ENCODE data around the gene C2CD3.

The C2CD3 gene

DNA sequence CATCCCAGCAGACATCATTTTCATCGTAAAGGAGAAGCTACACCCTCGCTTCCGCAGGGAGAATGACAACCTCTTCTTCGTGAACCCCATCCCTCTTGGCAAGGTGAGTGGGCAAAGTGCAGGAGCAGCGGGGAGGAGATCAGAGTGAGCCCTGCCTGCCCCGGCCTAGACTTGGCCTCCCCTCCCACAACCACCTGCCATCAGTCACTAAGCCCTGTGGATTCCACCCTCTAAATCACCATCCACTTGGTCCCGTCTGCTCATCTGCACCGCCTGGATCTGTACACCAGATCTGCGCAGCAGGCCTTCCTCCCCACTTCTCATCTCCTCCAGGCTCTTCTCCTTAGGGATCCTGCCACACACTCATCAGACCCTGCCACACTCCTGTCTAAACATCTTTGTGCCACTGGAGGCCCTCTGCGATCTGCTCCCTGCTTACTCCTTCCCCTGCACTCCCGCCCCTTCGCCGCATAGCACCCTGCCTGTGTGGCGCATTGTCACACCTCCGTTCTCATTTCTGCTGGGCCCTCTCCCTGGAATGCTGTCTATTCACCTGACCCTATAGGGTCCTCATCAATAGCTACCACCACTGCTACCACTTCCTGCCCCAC, 202.3 kb downstream of the C2CD3 start:
- H3K27me3 ChIP-seq (ENCODE audit: insufficient read depth, low read depth, severe bottlenecking): no peaks in the 10 kb centered on the region
- no peak overlapping the region for H3K27ac ChIP-seq
- TF ChIP-seq, protein P1, sequence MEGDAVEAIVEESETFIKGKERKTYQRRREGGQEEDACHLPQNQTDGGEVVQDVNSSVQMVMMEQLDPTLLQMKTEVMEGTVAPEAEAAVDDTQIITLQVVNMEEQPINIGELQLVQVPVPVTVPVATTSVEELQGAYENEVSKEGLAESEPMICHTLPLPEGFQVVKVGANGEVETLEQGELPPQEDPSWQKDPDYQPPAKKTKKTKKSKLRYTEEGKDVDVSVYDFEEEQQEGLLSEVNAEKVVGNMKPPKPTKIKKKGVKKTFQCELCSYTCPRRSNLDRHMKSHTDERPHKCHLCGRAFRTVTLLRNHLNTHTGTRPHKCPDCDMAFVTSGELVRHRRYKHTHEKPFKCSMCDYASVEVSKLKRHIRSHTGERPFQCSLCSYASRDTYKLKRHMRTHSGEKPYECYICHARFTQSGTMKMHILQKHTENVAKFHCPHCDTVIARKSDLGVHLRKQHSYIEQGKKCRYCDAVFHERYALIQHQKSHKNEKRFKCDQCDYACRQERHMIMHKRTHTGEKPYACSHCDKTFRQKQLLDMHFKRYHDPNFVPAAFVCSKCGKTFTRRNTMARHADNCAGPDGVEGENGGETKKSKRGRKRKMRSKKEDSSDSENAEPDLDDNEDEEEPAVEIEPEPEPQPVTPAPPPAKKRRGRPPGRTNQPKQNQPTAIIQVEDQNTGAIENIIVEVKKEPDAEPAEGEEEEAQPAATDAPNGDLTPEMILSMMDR (IDR thresholded peaks at IDR 0.05; ENCODE audit: low read depth, low read length): no peak; the same call in 1 of the 2 replicates
- H3K4me3 ChIP-seq (ENCODE audit: low read depth, low read length): no peak overlapping the region
- H3K36me3 ChIP-seq: peaks cover 2% of the 10 kb centered on the region; the same call in 1 of the 2 replicates
- DNase-seq: peak; percentile 71
- no peaks in the 10 kb centered on the region for H3K9me3 ChIP-seq (ENCODE audit: severe bottlenecking)

DNA sequence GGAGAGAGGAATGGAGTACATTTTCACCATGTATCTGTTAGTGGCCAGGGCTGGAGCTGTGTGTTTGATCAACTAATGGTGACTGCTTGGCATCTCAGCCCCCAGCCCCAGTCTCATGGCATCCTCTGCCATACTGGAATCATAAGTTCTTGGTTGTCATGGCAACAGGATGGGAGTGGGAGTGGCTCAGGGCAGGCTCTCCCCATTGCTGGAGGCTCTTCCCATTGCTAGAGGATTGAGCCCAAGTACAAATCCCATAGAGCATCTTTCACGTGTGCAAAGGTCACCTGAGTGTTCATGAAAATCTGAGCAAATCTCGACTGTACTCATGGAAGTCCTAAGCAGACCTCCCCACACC, 205.1 kb downstream of the C2CD3 start:
- Histone ChIP-seq H3K27me3 (ENCODE audit: insufficient read depth, low read depth, severe bottlenecking) (no peaks in the 10 kb centered on the region), H3K9me3 (ENCODE audit: severe bottlenecking) (no peaks in the 10 kb centered on the region), H3K4me3 (ENCODE audit: low read depth, low read length) (no peak overlapping the region), H3K36me3 (no peaks in the 10 kb centered on the region), H3K27ac (no peak overlapping the region)
- no peak for DNase-seq
- TF ChIP-seq, protein P1 (IDR thresholded peaks at IDR 0.05; ENCODE audit: low read depth, low read length): no peak

DNA sequence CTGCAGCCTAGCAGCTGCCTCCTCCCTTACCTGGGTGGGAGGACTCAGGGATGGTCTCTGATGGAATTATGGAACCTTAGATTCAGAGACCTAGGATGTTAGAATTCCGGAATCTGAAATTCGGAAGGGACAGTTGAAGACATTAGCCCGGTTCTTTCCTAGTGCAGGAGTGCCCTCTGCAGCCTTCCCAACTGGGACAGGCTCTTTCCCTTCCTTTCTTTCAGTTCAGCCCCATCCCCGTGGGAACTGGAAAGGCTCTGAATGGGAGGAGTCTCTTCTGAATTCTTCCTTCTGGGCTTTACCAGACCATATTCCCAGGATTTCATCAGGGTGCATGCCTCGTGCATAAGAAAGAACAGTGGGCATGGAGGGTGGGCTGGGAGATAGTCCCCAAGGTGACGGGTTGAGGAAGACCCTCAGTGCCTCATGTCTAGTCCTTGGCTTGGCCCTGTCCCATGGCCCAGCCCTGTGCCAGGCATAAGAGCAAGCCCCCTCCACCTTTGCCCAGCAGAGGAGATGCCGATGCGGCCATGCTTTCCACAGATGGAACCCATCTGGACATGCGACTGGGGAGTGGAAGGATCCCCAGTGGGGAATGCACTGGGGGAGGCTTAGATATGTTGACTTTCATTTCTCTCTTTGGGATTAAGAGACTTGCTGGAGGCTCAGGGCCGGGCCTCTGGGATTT, 205.6 kb downstream of the C2CD3 start:
- no peaks in the 10 kb centered on the region for H3K27me3 ChIP-seq (ENCODE audit: insufficient read depth, low read depth, severe bottlenecking)
- no peaks in the 10 kb centered on the region for H3K36me3 ChIP-seq
- TF ChIP-seq, protein P1 (IDR thresholded peaks at IDR 0.05; ENCODE audit: low read depth, low read length): no peak
- H3K9me3 ChIP-seq (ENCODE audit: severe bottlenecking): no peaks in the 10 kb centered on the region
- DNase-seq: no peak
- H3K4me3 ChIP-seq (ENCODE audit: low read depth, low read length): no peak overlapping the region
- no peak overlapping the region for H3K27ac ChIP-seq

DNA sequence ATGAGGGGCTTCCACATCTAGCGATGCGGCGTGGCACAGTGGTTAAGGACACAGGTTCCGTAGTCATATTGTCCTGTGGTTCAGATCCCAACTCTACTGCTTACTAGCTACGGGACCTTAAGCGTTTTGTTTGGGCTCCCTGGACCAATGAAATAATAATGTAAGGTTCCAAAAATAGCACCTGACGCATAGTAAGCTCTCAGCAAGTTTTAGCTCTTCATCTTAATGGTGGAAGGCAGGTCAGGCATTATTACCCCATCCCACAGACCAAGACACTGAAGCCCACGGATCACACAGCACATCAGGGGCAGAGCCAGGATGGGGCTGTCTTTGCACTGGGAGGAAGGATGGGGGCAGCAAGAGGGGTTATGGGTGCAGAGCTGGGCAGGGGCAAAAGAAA, 206.9 kb downstream of the C2CD3 start:
- TF ChIP-seq, protein P1 (IDR thresholded peaks at IDR 0.05; ENCODE audit: low read depth, low read length): no peak
- Histone ChIP-seq H3K27me3 (ENCODE audit: insufficient read depth, low read depth, severe bottlenecking) (no peaks in the 10 kb centered on the region), H3K9me3 (ENCODE audit: severe bottlenecking) (no peaks in the 10 kb centered on the region), H3K36me3 (no peaks in the 10 kb centered on the region), H3K27ac (no peak overlapping the region), H3K4me3 (ENCODE audit: low read depth, low read length) (no peak overlapping the region)
- no peak for DNase-seq
